ENCODE measurements around the gene KLHDC8B. TPM values are rescaled to one million over a fixed set of nuclear protein-coding genes. Genes with fewer than 3 reads are reported as not detected.
A peak's percentile ranks its signal among the peaks of the same experiment; 100 is the strongest.

KLHDC8B gene
- total and polyA plus RNA-seq, 7 donors = 11.3 to 134 (median 95.3) TPM

DNA sequence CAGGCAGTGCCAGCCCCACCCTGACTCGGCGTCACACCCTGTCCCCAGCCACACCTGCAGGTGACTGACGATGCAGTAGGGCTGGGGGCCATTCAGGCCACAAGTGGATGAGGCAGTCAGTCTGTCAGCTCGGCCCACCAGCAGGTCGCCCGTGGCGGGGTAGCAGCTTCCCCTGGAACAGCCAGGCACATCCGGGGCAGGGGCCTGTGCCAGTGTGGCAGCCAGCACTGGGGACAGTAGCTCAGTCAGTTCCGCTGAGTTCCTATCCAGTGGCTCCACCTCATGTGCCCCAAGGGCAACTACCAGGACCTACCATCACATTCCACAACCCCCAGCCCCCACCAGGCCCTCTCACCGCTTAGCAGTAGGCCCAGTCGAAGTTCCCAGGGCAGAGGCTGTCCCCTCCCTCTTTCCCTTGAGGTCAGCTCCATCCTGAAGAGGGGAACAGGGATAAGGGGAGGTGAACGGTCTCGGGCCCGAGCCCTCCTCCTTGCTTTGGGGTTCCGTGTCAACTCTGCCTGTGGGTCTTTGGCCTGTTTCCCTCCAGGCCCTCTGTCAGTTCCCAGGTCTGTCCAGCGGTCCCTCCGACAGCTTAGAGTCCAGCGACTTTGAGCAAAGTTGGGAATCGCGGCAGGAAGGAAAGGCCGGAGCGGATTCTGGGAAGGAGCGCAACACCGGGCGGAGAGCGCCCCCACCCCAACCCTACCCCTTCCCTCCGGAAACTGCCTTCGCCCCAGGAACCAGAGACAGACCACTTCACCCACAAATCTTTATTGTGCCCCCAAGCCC is 38.8 kb upstream of the KLHDC8B start, which contains the start of gene LAMB2:
LAMB2 (minus strand) TSS at position 614 of the 789 bp plus-strand sequence; CDS start at position 431, 183 bp downstream.
- Histone ChIP-seq H3K36me3 (peaks cover 5 to 36% (median 13%) of the 10 kb centered on the region in 4 donors), H3K9me3 (no peaks in the 10 kb centered on the region), H3K4me1 (peaks cover 0 to 37% (median 33%) of the 10 kb centered on the region in 4 donors), H3K4me3 (peak within 1 kb of the TSS; percentile 64 to 86 (median 69)), H3K27me3 (no peaks in the 10 kb centered on the region), H3K27ac (peak within 1 kb of the TSS; percentile 87 to 97 (median 92))
- intact Hi-C loops (cut with DNase I) = loop anchor here (1.0 to 5.0 kb wide), 2 partner anchors 35 to 38 kb away; partner anchors contain the start of genes CCDC71 and QRICH1
- peak; percentile 89 for DNase-seq
- 6 to 31% methylated on average over 28 of the region's 28 CpGs for WGBS, 2 donors
- TF ChIP-seq POLR2A (IDR thresholded peaks at IDR 0.05) (peak; percentile 27 to 47), EP300 (IDR thresholded peaks at IDR 0.05) (no peak), POLR2AphosphoS5 (IDR thresholded peaks at IDR 0.05) (peak; percentile 63 to 85 (median 74))
- TF ChIP-seq, protein P1, sequence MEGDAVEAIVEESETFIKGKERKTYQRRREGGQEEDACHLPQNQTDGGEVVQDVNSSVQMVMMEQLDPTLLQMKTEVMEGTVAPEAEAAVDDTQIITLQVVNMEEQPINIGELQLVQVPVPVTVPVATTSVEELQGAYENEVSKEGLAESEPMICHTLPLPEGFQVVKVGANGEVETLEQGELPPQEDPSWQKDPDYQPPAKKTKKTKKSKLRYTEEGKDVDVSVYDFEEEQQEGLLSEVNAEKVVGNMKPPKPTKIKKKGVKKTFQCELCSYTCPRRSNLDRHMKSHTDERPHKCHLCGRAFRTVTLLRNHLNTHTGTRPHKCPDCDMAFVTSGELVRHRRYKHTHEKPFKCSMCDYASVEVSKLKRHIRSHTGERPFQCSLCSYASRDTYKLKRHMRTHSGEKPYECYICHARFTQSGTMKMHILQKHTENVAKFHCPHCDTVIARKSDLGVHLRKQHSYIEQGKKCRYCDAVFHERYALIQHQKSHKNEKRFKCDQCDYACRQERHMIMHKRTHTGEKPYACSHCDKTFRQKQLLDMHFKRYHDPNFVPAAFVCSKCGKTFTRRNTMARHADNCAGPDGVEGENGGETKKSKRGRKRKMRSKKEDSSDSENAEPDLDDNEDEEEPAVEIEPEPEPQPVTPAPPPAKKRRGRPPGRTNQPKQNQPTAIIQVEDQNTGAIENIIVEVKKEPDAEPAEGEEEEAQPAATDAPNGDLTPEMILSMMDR (IDR thresholded peaks at IDR 0.05) = no peak

DNA sequence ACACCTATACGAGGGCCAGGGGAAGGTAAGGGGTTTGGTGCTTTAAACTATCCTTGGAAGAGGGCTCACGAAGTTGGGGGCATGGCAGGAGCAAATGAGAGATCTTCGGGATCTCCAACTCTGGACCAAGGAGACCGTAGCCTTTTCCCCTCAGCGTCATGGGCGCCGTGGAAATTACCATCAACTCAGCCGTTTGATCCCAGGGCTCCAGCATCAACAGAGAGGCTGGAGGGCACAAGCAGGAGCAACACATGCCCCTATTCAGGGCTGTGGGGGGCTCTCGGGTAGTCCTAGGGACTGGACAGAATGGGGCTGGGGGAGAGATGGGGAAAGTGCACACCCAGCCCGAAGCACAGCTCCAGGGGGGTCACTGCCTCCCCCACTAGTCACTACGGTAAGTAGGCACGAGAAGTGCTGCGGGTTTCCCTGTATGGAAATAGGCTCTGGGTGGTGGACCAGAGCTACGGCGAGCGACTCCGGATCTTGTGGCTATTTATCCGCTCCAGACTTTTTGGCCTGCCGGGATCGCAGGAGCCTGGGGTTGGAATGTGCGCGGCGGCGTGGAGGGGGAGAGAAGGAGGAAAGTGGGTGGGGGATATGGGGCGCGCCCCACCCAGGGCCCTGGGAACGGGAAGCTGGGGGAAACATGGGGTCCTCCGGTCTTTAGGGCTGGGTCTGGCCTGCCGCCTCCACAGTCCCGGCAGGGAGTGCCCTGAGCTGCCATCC is 38.0 kb upstream of the KLHDC8B start:
- Histone ChIP-seq H3K27ac (peak overlapping the region; percentile 87 to 97 (median 92)), H3K4me3 (peak overlapping the region; percentile 64 to 86 (median 69)), H3K36me3 (peaks cover 5 to 28% (median 10%) of the 10 kb centered on the region in 4 donors), H3K4me1 (peaks cover 0 to 37% (median 33%) of the 10 kb centered on the region in 4 donors), H3K27me3 (no peaks in the 10 kb centered on the region), H3K9me3 (no peaks in the 10 kb centered on the region)
- peak in 3 of 4 donors; percentile 24 to 63 (median 24) for TF ChIP-seq POLR2AphosphoS5 (IDR thresholded peaks at IDR 0.05)
- TF ChIP-seq POLR2A (IDR thresholded peaks at IDR 0.05) = no peak
- TF ChIP-seq, protein P1 (IDR thresholded peaks at IDR 0.05) = no peak
- peak; percentile 95 for DNase-seq
- intact Hi-C loops (cut with DNase I) = loop anchor here (1.0 to 5.0 kb wide), 2 partner anchors 34 to 39 kb away; partner anchors contain the start of genes CCDC71 and QRICH1
- 2 to 8% methylated on average over 30 of the region's 30 CpGs for WGBS, 2 donors

DNA sequence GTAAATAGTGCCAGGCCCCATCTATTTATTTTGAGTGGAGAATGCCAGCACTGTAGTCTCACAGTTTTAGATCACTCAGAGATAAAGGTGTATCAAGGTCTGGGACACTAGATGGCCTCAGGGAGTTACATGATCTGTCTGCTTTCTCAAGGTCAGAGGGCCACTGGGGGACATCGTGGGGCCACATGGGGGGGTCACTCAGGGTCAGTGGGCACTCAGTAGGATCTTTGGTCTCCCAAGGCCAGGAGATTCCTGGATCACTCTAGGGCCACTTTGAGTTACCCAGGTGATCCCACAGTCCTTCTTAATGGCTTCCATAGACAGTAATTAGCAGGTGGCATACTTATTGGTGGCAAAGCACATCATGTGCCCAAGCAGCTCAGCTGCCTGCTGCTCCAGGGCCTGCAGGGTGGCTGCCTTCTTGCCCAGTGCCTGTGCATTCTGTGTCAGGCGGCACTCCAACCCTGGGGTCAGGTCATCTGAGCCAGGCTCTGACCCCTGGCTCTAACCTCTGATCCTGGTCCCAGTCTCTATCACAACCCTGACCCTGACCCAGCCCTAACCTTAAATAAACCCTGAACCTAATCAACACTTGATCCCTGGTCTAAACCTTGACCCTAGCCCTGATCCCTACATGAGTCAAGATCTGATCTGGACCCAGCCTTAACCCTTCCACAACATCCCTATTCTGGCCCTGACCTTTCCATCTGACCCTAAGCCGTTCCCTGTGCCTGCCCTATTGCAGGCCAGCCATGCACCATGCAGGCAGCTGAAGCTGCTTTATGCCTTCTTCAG is 36.7 kb upstream of the KLHDC8B start:
- H3K27me3 ChIP-seq = no peaks in the 10 kb centered on the region
- TF ChIP-seq EP300 (IDR thresholded peaks at IDR 0.05) = no peak
- no peak for TF ChIP-seq POLR2A (IDR thresholded peaks at IDR 0.05)
- TF ChIP-seq POLR2AphosphoS5 (IDR thresholded peaks at IDR 0.05) = no peak
- TF ChIP-seq, protein P1 (IDR thresholded peaks at IDR 0.05) = no peak
- intact Hi-C loops (cut with DNase I) = loop anchor here (5.0 kb wide), 1 partner anchor 33 kb away; the partner anchor contains the start of gene CCDC71
- WGBS, 2 donors = 58 to 71% methylated on average over 3 of the region's 3 CpGs
- peak overlapping the region; percentile 87 to 97 (median 92) for H3K27ac ChIP-seq
- no peaks in the 10 kb centered on the region for H3K9me3 ChIP-seq
- no peak for DNase-seq
- H3K4me3 ChIP-seq = peak overlapping the region in 1 of 4 donors; percentile 72
- H3K4me1 ChIP-seq = peaks cover 0 to 35% (median 31%) of the 10 kb centered on the region in 4 donors
- peaks cover 0 to 16% (median 8%) of the 10 kb centered on the region in 4 donors for H3K36me3 ChIP-seq

DNA sequence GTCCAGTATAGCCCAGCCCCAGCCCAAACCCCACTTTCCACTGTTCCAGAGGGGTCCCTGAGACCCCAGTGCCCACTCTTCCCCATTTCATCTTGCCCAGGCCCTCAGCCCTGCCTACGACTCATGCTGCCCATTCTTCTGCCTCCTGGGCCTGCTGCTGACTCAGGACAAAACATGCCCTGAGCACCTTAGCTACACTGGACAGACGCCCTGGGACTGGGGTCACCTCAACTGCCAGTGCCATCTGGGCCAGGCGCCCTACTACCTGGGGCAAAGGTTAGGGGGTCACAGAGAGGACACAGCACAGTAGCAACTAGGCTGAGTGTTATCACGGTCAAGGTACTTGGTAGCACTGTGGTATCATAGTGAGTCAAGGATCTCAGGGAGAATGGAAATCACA is 35.9 kb upstream of the KLHDC8B start:
- TF ChIP-seq, protein P1 (IDR thresholded peaks at IDR 0.05) = no peak
- no peak for TF ChIP-seq EP300 (IDR thresholded peaks at IDR 0.05)
- no peak for TF ChIP-seq POLR2A (IDR thresholded peaks at IDR 0.05)
- TF ChIP-seq POLR2AphosphoS5 (IDR thresholded peaks at IDR 0.05) = no peak
- no peak overlapping the region for H3K27ac ChIP-seq
- WGBS, 2 donors = 79 to 84% methylated on average over 4 of the region's 4 CpGs
- DNase-seq = no peak
- H3K4me3 ChIP-seq = no peak overlapping the region
- no peaks in the 10 kb centered on the region for H3K9me3 ChIP-seq
- peaks cover 0 to 7% (median 5%) of the 10 kb centered on the region in 4 donors for H3K36me3 ChIP-seq
- H3K4me1 ChIP-seq = peaks cover 0 to 26% (median 23%) of the 10 kb centered on the region in 4 donors
- no peaks in the 10 kb centered on the region for H3K27me3 ChIP-seq
- intact Hi-C loops (cut with DNase I) = no loop called here
